ENCODE data around the gene IL17REL.

The IL17REL gene

DNA sequence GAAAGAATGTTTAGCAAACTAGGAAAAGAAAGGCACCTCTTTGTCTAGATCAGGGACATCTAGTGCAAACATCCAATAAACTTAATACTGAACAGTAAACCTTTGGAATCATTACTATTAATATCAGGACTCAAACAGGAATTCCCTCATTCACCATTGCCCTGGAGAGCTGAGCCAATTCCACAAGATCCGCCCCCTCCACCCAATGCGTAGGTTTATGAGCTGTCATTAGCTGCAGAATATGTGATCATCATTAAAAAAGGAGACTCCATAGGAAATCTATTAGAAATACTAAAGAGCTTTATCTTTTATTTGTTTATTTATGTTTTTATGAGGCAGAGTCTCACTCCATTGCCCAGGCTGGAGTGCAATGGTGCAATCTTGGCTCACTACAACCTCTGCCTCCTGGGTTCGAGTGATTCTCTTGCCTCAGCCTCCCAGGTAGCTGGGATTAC is 5.5 kb downstream of the IL17REL start:
- H3K4me3 ChIP-seq (ENCODE audit: low read depth, low read length): no peak overlapping the region
- TF ChIP-seq, protein P1, sequence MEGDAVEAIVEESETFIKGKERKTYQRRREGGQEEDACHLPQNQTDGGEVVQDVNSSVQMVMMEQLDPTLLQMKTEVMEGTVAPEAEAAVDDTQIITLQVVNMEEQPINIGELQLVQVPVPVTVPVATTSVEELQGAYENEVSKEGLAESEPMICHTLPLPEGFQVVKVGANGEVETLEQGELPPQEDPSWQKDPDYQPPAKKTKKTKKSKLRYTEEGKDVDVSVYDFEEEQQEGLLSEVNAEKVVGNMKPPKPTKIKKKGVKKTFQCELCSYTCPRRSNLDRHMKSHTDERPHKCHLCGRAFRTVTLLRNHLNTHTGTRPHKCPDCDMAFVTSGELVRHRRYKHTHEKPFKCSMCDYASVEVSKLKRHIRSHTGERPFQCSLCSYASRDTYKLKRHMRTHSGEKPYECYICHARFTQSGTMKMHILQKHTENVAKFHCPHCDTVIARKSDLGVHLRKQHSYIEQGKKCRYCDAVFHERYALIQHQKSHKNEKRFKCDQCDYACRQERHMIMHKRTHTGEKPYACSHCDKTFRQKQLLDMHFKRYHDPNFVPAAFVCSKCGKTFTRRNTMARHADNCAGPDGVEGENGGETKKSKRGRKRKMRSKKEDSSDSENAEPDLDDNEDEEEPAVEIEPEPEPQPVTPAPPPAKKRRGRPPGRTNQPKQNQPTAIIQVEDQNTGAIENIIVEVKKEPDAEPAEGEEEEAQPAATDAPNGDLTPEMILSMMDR (IDR thresholded peaks at IDR 0.05; ENCODE audit: low read depth, low read length, missing control alignments): no peak
- DNase-seq (ENCODE audit: low read depth): no peak

DNA sequence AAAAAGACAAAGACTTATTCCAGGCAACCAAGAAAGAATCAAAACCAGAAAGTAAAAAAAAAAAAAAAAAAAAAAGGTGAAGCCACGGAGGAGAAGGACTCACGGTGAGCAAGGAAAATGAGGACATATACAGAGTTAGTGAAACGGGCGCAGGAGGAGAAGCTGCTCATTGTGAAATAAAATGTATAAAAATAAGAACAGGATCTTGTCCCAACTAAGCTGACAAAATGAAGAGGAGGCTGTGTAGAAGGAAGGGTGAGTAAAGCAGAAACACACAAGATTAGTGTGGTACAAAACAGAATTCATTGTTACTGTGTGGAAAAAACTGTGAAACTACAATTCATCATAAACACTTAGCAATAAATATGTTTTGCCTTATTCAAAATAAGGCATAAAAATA is 7.6 kb downstream of the IL17REL start:
- no peak for DNase-seq (ENCODE audit: low read depth)
- no peak overlapping the region for H3K4me3 ChIP-seq (ENCODE audit: low read depth, low read length)
- TF ChIP-seq, protein P1 (IDR thresholded peaks at IDR 0.05; ENCODE audit: low read depth, low read length, missing control alignments): no peak

DNA sequence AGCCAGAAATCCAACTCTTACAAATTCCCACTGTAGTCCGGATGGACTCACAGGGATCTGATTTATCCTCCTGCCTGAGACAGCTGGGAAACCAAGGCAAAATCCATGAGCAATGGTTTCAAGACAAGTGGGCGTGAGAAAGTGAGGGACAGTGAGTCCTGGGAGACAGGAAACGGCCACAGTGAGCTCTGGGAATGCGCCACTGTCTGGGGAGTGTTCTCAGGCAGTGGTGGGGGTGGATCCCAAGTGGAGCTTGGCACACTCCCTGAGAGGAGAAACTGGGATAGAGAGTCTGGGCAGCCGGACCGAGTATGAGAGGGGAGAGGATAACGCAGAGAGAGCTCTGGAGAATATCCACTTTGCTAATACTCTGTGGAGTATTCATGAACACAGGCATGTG is 9.8 kb downstream of the IL17REL start:
- TF ChIP-seq, protein P1 (IDR thresholded peaks at IDR 0.05; ENCODE audit: low read depth, low read length, missing control alignments): no peak
- no peak for DNase-seq (ENCODE audit: low read depth)
- H3K4me3 ChIP-seq (ENCODE audit: low read depth, low read length): no peak overlapping the region

DNA sequence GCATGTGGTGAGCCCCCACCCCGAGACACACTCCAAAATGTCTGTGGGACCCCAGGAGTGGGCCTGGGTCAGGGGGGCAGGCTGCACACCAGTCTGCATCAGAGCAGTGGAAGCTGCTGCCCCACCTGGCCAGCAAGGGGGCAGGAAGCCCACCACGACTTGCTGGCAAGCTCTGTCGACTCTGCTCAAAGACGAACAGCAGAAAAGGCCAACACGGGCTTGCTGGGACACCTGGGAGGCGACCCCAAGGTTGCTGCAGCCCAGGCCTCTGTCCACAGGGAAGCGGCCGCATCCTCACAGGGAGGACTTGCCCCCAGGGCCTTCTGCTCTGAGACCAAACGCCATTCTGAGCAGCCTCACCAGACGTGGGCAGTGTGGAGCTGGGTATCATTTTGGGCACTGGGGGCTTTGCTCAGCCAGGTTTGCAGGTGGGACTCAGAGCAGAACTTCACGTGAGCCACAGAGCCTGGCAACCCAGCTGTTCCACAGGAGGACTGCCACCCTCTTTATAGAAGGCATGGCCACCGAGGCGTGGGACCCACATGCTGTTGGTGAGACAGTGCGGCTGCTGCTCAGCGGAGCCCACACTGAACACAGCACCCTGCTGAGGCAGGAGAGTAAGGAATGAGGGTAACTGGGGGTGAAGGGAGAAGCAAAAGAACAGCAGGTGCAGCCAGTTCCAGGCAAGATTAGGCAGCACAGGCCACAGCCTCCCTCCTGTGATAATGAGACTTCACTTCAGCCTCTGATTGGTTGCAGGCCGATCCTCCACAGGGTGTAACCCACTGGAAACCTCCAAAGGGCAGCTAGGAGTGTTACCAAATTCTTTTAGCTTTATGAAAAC is 11.0 kb downstream of the IL17REL start:
- TF ChIP-seq, protein P1 (IDR thresholded peaks at IDR 0.05; ENCODE audit: low read depth, low read length, missing control alignments): no peak
- DNase-seq (ENCODE audit: low read depth): no peak

DNA sequence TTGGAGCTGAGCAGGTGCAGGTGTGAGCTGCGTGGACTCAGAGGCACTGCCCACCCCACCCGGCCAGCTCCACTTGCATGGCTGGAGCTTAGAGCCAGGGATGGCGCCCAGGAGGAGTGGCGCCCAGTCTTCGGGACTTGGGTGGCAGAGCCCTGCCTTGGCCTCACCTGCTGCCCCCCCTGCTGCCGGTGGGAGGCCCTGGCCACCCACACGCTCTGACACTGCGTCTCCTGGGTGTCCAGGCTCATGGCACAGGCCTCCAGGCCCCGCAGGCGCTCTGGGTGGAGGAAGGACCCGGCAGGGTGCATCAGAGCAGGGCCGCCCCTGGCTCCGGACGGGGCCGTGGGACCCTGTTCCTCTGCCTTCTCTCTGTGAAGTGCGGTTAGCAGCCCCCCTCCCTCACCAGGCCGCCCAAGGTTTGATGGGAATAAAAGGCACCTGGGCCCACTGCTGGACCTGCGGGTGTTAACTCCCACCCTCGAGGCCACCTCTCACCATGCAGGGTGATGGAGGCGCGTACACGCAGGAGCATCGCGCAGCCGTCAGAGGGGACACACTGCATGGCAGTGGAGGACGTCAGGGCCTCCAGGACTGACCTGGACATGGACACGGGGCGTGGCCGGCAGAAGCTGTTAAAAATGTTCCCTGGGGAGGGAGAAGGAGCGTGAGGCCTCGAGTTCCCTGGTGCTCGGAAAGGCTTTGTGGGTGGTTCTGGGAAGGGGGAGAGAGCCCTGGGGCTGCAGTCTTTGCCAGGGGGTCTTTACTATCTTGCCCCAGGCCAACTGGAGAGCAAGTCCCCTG is 11.8 kb downstream of the IL17REL start:
- DNase-seq (ENCODE audit: low read depth): no peak
- TF ChIP-seq, protein P1 (IDR thresholded peaks at IDR 0.05; ENCODE audit: low read depth, low read length, missing control alignments): no peak
- H3K4me3 ChIP-seq (ENCODE audit: low read depth, low read length): no peak overlapping the region

More for the DNA sequence above, 11.0 kb downstream of the IL17REL start:
- no peak overlapping the region for H3K4me3 ChIP-seq (ENCODE audit: low read depth, low read length)

DNA sequence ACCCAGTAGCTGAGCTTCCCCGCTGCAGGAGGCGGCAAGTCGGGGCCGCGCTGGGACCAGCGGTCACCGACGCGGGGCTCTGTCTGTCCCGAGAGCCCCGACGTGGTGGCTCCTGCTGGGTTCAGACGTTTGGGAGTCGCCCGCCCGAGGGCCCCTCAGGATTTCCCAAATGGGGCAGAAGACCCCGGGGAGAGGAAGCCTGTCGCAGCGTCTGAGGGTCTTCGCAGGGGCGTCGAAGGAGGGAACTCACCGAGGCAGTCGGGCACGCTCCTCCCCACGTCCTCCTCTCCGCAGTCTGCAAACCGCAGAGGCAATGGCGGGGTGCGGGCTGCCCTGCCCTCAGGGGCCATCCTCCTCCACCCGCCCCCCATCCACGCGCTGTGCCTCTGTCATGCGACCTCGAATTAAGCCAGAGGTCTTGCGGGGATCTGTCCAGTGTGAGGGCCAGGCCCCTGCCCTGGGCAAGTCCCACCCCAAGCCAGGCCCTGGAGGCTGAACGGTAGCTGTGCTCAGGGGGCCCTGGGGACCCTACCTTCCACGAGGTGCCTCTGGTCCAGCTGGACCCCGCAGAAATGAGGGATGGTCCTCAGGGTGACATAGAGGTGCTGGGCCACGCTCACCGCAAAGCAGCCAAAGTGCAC is 12.5 kb downstream of the IL17REL start:
- no peak for DNase-seq (ENCODE audit: low read depth)
- TF ChIP-seq, protein P1 (IDR thresholded peaks at IDR 0.05; ENCODE audit: low read depth, low read length, missing control alignments): no peak
- H3K4me3 ChIP-seq (ENCODE audit: low read depth, low read length): no peak overlapping the region

Measured in GM12864 (cell line).